Posterior vena cava (tissue), 2 donors: ENCODE data around the gene CNOT11. TPM values are rescaled to one million over a fixed set of nuclear protein-coding genes. Genes with fewer than 3 reads are reported as not detected.

ENCODE experiments used
- DNase-seq: peaks from one replicate; pipeline ENCODE4 v3.0.0-alpha.2; 2020; ENCODE audit warnings: low spot score
- intact Hi-C, 2 donors: fragments of 100-400 bp; cut with DNase I; formaldehyde crosslinking; loops; one replicate each; pipeline versions ENCODE4 v1.14.1 to v1.14.2; 2022 to 2023
- total RNA-seq, 2 donors: library from RNA; stranded (reverse); fragmentation: NEBNext Ultra II Directional; extraction: Animal tissue kit (Norgen Biotek cat#: 25700); gene quantifications; one replicate each; pipeline ENCODE4 v1.2.1, GENCODE V29; 2021
- donor health status: DM: yes; HTN: yes; CAD: no.
- donor health status: DM: yes; HTN: yes; CAD: no.

The CNOT11 gene
- total RNA-seq, 2 donors from 2014 or later: 20.1 to 20.6 TPM

DNA sequence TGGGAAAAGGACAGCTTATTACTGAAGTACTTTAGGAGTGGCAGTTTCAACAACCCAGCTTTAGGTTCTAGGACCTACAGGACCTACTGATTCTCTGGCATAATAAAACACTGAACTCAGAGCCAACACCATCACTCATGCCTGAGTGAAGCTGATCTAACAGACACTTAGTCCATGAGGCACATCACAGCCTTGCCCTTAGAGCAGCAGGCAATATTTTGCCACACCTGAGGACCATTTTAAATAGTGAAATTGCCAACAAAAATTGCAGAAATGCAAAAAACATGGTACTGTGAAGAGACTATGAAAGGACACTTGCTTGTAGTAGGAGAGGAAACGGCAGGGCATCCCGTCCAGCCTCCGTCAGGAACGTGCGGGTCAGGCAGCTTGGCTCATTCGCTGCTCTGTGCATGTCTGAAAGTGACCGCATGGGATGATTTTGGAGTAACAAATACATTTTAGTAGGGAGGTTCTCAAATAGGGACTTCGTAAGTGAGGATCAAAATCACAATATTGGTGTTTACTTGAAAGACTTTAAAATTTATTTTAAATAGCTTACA is 18.1 kb downstream of the CNOT11 start:
- DNase-seq: no peak
- intact Hi-C loops: no loop called here

DNA sequence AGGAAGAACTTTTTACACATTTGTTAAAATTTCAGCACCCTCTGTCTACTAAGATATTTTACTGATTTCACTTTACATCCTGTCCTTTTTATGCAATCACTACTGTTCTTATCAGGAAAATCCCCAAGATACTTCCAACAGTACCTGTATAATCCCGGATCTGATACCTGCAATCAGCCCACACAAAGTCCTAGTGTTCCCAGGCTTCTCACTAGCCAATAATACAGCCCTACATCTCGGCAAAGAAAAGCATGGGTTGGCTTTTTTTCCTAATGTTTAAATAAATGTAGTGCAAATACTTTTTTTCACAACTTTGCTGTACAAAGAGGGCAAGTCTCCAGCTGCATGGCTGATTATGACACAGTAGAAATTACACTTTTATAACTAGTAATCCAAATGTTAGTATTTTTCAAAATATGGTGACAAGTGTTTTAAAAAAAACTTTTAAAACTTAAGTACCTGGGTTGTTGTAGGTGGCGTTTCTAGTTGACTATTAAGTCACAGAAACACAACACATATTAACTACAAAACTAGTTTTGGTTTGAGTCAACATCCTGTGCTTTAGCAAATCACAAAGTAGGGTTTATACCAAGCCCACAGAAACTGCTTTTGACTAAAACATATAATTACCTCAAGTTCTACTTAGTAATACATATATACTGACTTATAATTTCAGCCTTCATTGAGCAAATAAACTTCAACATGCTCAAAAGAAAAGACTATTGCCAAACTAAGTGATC is 19.5 kb downstream of the CNOT11 start:
- DNase-seq: no peak
- intact Hi-C loops: no loop called here

DNA sequence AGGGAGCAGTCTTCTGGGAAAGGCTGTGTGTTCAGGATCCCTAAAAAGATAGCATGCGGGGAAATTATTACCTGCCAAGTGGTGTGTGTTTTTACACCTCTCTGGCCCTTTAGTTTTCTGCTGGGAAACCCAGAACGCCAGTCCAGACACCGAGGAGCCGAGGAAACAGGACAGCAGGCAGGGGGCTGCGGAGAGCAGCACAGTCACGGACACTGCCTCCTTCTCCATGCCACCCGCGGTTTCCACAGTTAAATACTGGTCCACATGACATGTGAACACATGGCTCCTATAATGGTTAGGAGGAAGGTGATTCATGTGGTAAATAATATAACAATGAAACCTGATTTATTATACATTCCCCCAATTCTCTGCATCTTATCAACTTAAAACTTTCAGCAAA is 20.4 kb downstream of the CNOT11 start:
- no peak for DNase-seq
- intact Hi-C loops: no loop called here

DNA sequence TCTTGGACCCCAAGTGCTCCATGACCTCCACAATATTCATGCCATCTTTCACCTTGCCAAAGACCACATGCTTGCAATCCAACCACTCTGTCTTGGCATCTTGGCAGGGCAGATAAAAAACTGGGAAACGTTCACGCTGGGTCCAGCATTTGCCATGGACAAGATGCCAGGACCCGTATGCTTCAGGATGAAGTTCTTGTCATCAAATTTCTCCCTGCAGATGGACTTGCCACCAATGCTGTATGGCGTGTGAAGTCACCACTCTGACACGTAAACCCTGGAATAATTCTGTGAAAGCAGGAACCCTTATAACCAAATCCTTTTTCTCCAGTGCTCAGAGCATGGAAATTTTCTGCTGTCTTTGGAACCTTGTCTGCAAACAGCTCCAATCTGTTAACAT is 21.5 kb downstream of the CNOT11 start:
- intact Hi-C loops: no loop called here

DNA sequence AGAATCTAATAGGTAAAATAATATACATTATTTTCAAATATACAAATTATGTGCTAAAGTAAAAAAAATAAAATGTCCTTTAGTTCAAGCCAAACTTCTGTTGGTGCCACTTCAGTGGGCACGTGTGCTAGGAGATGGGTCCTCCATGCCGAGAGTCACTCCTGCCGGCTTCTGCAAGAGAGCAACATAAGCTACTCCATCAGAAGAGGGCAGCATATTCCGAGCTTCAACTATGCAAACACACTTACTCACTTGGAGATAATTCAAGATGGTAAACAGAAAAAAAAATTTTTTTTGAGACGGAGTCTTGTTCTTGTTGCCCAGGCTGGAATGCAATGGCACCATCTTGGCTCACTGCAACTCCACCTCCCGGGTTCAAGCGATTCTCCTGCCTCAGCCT is 24.4 kb downstream of the CNOT11 start:
- intact Hi-C loops: no loop called here

More for the DNA sequence above, 21.5 kb downstream of the CNOT11 start:
- DNase-seq: no peak

DNA sequence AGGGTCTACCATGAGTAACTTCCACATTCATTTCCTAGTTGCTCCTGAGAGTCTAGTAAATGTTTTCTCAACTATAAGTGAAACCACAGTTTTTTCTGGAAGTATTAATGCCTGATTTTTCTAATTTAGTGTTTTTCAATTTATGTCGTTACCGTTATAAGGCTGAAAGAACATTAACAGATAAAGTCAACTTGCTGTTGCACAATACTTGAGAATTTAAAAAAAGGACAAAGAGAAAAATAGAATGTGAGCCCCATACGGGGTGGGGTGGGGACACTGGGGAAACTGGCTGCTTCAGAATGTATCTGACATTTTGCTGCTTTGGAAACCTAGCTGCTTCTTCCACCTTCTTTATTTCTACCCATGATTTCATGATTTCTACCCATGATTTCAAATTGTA is 26.2 kb downstream of the CNOT11 start:
- no peak for DNase-seq
- intact Hi-C loops: no loop called here

More for the DNA sequence above, 24.4 kb downstream of the CNOT11 start:
- no peak for DNase-seq

DNA sequence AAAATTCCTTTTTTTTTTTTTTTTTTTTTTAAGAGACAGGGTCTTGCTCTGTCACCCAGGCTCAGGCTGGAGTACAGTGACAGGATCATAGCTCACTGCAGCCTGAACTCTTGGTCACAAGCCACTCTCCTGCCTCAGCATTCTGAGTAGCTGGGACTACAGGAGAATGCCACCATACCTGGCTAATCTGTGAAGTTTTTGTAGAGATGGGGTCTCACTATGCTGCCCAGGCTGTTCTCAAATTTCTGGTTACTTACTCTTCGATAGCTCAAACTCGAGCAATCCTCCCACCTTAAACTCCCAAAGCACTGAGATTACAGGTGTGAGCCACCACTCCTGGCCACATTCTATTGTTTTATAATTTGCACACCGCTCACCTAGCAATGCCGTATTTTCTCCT is 28.8 kb downstream of the CNOT11 start:
- intact Hi-C loops: no loop called here
- DNase-seq: no peak

DNA sequence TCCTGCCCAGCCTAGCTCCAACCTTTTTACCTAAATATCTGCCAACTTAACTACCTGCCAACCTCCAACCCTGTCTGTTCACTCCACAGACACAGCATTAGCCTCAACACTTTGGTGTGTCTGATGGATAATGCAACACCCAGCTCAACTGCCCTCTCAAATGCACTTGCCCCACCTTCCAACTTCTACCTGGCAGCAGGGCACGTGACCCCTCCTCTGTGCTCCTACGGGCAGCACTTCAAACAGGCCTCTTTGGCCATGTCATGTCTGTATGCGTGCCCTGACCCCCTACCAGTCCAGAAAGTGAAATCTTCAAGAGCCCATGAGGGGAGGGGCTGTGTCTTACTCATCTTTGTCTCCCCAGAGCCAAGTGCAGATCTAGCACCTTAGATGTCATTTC is 30.3 kb downstream of the CNOT11 start:
- intact Hi-C loops: no loop called here
- DNase-seq: no peak

DNA sequence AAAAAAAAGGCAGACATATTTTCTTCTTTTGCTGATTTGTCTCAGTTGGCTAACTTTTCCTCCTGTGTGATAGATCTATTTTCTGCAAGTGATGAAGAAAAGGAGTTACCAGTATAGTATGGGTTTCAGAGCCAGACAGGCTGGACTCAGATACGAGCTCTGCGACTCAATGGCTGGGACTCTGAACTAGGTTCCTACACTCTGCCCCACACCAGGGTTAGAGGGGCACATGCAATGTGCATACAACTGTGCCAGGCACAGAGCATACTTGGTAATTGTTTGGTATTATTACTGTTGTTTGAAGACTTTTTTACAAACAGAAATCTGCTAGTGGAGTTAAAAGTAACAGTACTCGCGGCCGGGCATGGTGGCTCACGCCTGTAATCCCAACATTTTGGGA is 34.0 kb downstream of the CNOT11 start:
- intact Hi-C loops: no loop called here
- DNase-seq: no peak

DNA sequence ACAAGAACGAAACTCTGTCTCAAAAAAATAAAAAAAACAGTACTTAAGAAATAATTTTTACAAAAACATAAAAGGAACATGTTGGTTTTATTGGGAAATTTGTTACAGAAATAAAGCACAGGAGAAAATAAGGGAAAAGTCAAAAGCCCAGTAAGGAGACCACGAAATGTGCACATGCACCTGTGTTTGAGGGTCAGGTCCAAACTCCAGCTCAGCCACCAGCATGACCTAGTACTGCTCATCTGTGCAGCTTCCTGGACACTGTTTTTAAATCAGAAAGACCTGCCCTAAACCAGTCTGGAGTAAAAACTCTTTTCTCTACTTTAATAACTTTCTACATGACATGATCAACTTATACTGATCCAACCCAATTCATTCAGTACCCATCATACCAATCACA is 34.6 kb downstream of the CNOT11 start:
- no peak for DNase-seq
- intact Hi-C loops: no loop called here

DNA sequence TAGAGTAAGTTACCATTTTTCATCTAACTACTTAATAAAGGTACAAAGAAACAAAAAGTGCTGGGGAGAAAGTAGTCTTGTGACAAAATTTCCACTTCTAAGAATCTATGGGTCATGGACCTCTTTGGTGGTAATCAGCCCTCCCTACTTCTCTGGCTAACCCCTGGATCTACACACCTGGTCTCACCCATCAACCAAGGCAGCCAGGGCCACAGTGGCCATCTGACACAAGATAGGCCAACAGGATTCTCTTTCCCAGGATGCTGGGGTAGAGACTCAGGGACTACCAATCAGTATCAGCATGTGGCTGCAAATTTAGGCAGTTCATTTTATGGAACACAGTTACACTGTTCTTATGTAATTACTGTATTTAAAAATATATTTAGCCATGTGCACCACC is 38.0 kb downstream of the CNOT11 start:
- no peak for DNase-seq
- intact Hi-C loops: no loop called here

DNA sequence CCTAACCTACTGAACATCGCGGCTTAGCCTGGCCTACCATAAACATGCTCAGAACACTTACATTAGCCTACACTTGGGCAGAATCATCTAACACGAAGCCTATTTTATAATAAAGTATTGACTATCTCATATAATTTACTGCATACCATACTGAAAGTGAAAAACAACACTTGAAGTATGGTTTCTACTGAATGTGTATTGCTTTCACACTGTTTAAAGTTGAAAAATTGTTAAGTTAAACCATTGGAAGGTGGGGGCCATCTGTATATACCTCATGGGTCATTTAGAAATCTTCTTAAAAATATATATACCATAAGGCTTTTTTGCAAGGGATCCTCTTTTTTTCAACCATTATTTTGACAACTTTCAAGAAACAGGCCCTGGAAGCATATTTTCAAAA is 39.3 kb downstream of the CNOT11 start:
- no peak for DNase-seq
- intact Hi-C loops: no loop called here

DNA sequence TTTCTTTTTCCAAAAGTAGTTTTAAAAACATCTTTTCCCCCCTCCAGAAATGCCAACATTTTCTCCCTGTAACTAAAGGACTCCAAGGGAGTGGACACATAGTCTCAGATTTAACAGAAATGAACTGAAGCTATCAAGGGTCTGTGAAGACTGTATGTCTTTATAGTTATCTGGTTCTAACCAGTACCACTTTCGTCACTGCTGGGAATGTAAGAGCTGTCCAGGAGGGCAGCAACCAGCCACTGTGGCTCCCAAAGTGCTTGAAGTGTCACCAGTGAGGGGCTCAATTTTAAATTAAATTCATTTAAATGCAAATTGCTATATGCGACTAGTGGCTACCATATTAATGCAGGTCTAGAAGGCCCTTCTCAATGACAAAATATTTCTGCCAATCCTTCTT is 40.9 kb downstream of the CNOT11 start:
- intact Hi-C loops: no loop called here
- DNase-seq: no peak

DNA sequence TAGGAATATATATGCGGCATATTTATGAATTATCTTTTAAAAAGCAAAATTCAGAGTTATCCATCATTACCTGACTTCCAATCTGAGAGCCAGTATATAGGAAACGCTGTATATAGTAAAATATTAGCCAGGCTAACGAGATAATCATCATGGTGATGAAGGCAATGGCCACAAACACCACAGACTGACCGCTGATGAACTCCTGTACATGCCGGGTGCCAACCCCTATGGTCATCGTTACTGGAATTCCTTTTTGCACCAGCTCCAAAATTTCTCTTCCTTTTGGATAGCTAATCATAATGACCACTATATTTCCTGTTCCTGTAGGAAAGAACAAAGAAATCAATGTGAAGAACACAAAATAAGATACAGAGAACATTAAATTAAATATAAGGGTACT is 42.2 kb downstream of the CNOT11 start:
- intact Hi-C loops: no loop called here
- no peak for DNase-seq

DNA sequence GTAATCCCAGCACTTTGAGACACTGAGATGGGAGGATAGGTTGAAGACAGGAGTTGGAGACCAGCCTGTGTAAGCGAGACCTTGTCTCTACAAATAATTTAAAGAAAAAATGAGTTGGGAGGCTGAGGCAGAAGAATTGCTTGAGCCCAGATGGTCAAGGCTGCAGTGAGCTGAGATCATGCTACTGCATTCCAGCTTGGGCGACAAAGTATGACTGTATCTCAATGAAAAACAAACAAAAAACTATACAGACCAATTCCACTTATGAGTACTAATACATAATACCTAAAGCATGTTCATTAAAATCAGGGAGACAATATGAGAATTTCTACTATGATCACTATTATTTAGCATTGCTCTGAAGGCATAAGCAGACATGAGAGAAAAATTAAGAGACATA is 43.2 kb downstream of the CNOT11 start:
- intact Hi-C loops: no loop called here
- DNase-seq: no peak

DNA sequence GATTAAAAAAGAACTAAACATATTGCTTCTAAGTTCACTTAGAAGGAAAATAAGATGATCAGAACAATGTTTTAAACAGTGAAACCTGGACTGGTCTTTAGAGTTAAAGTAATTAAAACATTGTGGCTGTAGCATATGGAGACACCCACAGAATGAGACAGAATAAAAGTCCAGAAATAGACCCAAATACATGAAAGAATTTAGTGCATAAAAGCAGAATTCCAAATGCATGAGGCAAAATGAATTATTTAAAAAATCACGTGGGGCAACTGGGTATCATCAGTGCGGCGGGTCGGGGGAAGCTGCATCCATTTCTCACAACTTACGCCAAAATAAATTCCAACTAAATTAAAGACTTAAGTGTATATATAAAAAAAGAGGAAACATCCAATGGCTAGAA is 43.7 kb downstream of the CNOT11 start:
- intact Hi-C loops: no loop called here
- no peak for DNase-seq

DNA sequence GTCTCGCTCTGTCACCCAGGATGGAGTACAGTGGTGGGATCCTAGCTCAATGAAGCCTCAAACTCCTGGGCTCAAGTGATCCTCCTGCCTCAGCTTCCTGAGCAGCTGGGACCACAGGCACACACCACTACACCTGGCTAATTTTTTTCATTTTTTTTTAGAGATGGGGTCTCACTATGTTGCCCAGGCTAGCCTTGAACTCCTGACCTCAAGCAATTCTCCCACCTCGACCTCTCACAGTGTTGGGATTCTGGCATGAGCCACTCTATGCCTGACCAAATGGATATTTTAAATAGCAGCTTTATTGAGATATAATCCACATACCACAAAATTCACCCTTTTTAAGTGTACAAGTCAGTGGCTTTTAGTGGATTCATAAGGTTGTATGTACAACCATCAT is 44.7 kb downstream of the CNOT11 start:
- no peak for DNase-seq
- intact Hi-C loops: no loop called here

DNA sequence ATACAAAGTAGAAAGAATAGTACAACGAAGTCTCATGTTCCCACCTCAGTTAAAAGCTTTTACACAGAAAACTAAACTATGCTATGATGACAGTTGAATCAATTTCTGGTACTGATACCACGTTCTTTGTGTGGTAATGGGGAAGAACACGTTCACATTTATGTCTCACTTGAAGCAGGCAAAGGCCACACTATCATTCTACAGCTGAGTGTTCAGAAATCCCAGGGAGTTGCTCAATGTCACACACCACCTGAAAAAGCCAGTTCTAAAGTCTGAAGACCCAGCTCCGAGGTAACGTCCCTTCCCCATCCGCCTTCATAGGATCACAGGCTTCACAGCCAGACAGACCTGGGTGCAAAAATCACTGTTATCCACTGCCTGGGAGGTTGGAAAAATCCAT is 46.9 kb downstream of the CNOT11 start:
- no peak for DNase-seq
- intact Hi-C loops: no loop called here

DNA sequence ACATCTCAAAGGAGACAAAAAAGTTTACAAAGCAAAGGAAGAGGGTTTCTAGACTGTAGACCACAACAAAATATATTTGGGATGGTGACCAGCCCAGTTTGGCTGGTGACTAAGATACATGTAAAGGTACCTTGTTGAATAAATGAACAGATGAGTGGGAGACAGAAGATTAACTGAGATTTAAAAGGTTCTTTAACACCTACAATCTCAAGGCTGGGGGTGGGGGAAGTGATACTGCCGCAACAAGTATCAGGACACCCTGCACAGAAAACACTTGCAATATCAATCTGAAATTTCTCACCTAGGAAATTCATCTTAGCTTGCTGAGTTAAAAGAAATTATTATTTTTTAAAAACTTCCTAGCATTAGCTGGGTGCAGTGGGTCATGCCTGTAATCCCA is 47.5 kb downstream of the CNOT11 start:
- intact Hi-C loops: no loop called here
- DNase-seq: no peak

DNA sequence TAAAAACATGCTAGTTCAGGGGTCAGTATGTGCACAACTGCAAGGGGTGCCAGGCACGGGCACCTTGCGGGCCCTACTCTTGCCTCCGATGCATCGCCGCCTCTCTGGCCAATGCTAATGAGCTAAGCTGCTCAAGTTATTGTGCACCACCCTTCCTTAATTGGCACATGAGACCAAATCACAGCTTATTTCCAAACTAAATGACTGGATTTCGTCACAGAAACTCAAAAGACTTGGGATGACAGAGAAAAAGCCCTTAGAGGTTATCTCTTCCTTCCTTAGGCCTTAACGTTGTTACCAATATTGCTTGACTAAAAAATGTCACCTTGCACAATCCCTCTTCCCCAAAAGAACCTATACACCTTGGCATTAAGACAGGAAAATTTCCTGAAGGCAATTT is 48.1 kb downstream of the CNOT11 start:
- DNase-seq: no peak
- intact Hi-C loops: no loop called here

DNA sequence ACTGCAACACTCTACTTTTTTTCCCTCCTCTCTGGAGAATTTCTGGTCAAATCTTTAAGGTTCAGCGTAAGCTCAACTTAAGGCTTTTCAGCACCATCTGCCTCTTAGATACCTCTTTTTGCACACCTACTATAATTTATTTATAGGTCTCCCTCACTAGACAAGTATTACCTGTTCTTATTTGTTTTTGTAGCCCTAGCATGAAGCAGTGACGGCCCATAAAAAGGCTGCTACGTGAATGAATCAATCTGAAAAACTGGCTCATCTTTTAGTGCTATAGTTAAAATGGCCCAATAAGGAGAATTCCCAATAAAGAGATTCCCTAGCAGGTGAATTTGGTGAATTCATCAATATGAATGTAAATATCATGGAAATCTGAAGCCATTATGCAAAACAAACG is 49.3 kb downstream of the CNOT11 start:
- no peak for DNase-seq
- intact Hi-C loops: no loop called here

DNA sequence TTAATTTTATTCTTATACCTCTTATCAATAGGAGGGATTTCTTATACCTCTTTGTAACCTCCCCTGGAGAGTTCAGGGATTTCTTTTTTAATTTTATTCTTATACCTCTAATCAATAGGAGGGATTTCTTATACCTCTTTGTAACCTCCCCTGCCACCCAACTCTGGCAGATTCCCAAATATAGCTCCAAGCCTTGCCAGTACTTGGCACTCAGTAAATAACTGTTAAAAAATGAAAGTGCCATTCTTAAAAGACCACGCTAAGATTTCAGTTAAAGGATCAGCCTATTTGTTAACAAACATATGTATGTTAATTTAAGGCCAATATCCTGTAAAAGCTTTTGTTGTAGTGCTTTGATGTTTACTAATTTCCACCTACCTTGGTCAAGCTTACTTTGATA is 51.0 kb downstream of the CNOT11 start:
- intact Hi-C loops: no loop called here
- no peak for DNase-seq
